GM23338 (cell line): ENCODE measurements around the gene M1AP. TPM values are rescaled to one million over a fixed set of nuclear protein-coding genes. Genes with fewer than 3 reads are reported as not detected.

ENCODE experiments used
- ATAC-seq: fragments of 200-7000 bp; cut with Tn5 transposase; 3 replicates; pipeline ENCODE4 v1.9.1; 2020
- DNase-seq: peaks from one replicate; pipeline ENCODE4 v3.0.0-alpha.2; 2015; ENCODE audit warnings: low spot score
- H2AFZ ChIP-seq: fragments of 200-600 bp; sonication (generic); 2 replicates; pipeline ENCODE4 v1.8.0; 2016; ENCODE audit warnings: antibody characterized with exemption, mild to moderate bottlenecking, moderate library complexity
- H3F3A ChIP-seq: fragments of 200-600 bp; sonication (generic); replicated peaks from 2 replicates; pipeline ENCODE4 v1.8.0; 2017; ENCODE audit warnings: antibody characterized with exemption, mixed run types, low read depth
- H3K27ac ChIP-seq: fragments of 200-600 bp; sonication (generic); 2 replicates; pipeline ENCODE4 v1.6.1; 2016; ENCODE audit warnings: low read depth
- H3K27me3 ChIP-seq: fragments of 200-600 bp; sonication (generic); 2 replicates; pipeline ENCODE4 v1.8.0; 2016; ENCODE audit warnings: mild to moderate bottlenecking, mixed run types, moderate library complexity; ENCODE audit not compliant: insufficient read depth
- H3K36me3 ChIP-seq: fragments of 200-600 bp; sonication (generic); 2 replicates; pipeline ENCODE4 v1.8.0; 2016; ENCODE audit warnings: mild to moderate bottlenecking; ENCODE audit not compliant: insufficient read depth
- H3K4me1 ChIP-seq: fragments of 200-600 bp; sonication (generic); 2 replicates; pipeline ENCODE4 v1.8.0; 2016; ENCODE audit warnings: mild to moderate bottlenecking, moderate library complexity; ENCODE audit not compliant: insufficient read depth
- H3K4me2 ChIP-seq: fragments of 200-600 bp; sonication (generic); 2 replicates; pipeline ENCODE4 v1.7.1; 2017; ENCODE audit warnings: mixed run types
- H3K4me3 ChIP-seq: fragments of 200-600 bp; sonication (generic); 2 replicates; pipeline ENCODE4 v1.6.1; 2016; ENCODE audit warnings: mixed run types
- H3K79me2 ChIP-seq: fragments of 200-600 bp; sonication (generic); replicated peaks from 2 replicates; pipeline ENCODE4 v1.8.0; 2017; ENCODE audit warnings: mild to moderate bottlenecking; ENCODE audit not compliant: insufficient read depth
- H3K9me2 ChIP-seq: fragments of 200-600 bp; sonication (generic); 2 replicates; pipeline ENCODE4 v1.8.0; 2017; ENCODE audit not compliant: insufficient read depth
- H4K20me1 ChIP-seq: fragments of 200-600 bp; sonication (generic); replicated peaks from 2 replicates; pipeline ENCODE4 v1.8.0; 2017; ENCODE audit warnings: mild to moderate bottlenecking; ENCODE audit not compliant: insufficient read depth
- H3K27ac Mint-ChIP-seq: 2 replicates; pipeline ENCODE4 v1.8.0; 2020; ENCODE audit warnings: inconsistent platforms, mild to moderate bottlenecking, moderate library complexity, mixed read lengths
- H3K27me3 Mint-ChIP-seq: 3 replicates; pipeline ENCODE4 v1.8.0; 2022; ENCODE audit warnings: low read depth, mild to moderate bottlenecking, moderate library complexity, mixed read lengths, inconsistent platforms; ENCODE audit not compliant: insufficient read depth, poor library complexity
- H3K36me3 Mint-ChIP-seq: 3 replicates; pipeline ENCODE4 v1.8.0; 2021; ENCODE audit warnings: low read depth, mild to moderate bottlenecking, inconsistent platforms, moderate library complexity, mixed read lengths
- H3K4me1 Mint-ChIP-seq: 3 replicates; pipeline ENCODE4 v1.8.0; 2020; ENCODE audit warnings: mild to moderate bottlenecking, inconsistent platforms, mixed read lengths
- H3K4me3 Mint-ChIP-seq: 3 replicates; pipeline ENCODE4 v1.8.0; 2021; ENCODE audit warnings: moderate library complexity, mild to moderate bottlenecking, inconsistent platforms, mixed read lengths
- H3K9me3 Mint-ChIP-seq: 3 replicates; pipeline ENCODE4 v1.8.0; 2020; ENCODE audit warnings: moderate library complexity, mild to moderate bottlenecking, inconsistent platforms, mixed read lengths
- CTCF ChIP-seq, 2 experiments: fragments of 200-600 bp in 1 of 2; sonication (generic) in 1 of 2; conservative IDR thresholded peaks; 2 replicates each; pipeline versions ENCODE4 v1.5.1 to v1.6.1; 2016 to 2017; ENCODE audit warnings: antibody characterized with exemption in 2 of 2, low read depth in 2 of 2, mild to moderate bottlenecking in 2 of 2, moderate library complexity in 1 of 2
- polyA plus RNA-seq: library from polyadenylated mRNA; unstranded; fragments of >200 nt; fragmentation: Nextera tagmentation; extraction: Ambion mirVana; gene quantifications from 2 replicates; pipeline ENCODE4 v1.2.1, GENCODE V29; 2016
- total RNA-seq: library from RNA; depleted of rRNA; stranded (reverse); fragments of >200 nt; shearing (Covaris generic); gene quantifications from 2 replicates; pipeline ENCODE4 v1.2.3, GENCODE V29; 2014
- TF ChIP-seq, protein P1 (sequence below): IDR thresholded peaks from 2 replicates; pipeline ENCODE4 v1.6.1; 2016; ENCODE audit warnings: antibody characterized with exemption
- TF ChIP-seq, protein P2 (sequence below): IDR thresholded peaks from one replicate; pipeline ENCODE4 v1.6.1; 2018; ENCODE audit warnings: antibody characterized with exemption; ENCODE audit not compliant: unreplicated experiment

Gene M1AP
- total and polyA plus RNA-seq, 2 experiments from 2014 or later: 5.1 to 12.1 TPM

GRCh38 chr2:74528600-74529356 is 119.4 kb downstream of the M1AP start:
- DNase-seq: no peak

More at GRCh38 chr2:74528600-74529356, 119.4 kb downstream of the M1AP start:
- no peaks in the 10 kb centered on the region for H3K9me3 Mint-ChIP-seq
- peak; percentile 6 for ATAC-seq
- no peaks in the 10 kb centered on the region for H3K9me2 ChIP-seq
- peaks cover 9% of the 10 kb centered on the region; the same call in 1 of the 2 replicates for H4K20me1 ChIP-seq
- H3K4me1 ChIP-seq: peaks cover 7% of the 10 kb centered on the region; the same call in 1 of the 2 replicates
- peaks cover 18% of the 10 kb centered on the region for H3K27me3 Mint-ChIP-seq
- H3K4me2 ChIP-seq: peak overlapping the region; percentile 98
- 0 out of 4 replicates have a peak, but pooled peaks of 1 of the 2 experiments have one; percentile 6 for TF ChIP-seq CTCF (conservative IDR thresholded peaks at IDR 0.05; ENCODE audit: low read depth in 2 of 2)
- TF ChIP-seq, protein P1, sequence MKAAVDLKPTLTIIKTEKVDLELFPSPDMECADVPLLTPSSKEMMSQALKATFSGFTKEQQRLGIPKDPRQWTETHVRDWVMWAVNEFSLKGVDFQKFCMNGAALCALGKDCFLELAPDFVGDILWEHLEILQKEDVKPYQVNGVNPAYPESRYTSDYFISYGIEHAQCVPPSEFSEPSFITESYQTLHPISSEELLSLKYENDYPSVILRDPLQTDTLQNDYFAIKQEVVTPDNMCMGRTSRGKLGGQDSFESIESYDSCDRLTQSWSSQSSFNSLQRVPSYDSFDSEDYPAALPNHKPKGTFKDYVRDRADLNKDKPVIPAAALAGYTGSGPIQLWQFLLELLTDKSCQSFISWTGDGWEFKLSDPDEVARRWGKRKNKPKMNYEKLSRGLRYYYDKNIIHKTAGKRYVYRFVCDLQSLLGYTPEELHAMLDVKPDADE: no peak
- TF ChIP-seq, protein P2, sequence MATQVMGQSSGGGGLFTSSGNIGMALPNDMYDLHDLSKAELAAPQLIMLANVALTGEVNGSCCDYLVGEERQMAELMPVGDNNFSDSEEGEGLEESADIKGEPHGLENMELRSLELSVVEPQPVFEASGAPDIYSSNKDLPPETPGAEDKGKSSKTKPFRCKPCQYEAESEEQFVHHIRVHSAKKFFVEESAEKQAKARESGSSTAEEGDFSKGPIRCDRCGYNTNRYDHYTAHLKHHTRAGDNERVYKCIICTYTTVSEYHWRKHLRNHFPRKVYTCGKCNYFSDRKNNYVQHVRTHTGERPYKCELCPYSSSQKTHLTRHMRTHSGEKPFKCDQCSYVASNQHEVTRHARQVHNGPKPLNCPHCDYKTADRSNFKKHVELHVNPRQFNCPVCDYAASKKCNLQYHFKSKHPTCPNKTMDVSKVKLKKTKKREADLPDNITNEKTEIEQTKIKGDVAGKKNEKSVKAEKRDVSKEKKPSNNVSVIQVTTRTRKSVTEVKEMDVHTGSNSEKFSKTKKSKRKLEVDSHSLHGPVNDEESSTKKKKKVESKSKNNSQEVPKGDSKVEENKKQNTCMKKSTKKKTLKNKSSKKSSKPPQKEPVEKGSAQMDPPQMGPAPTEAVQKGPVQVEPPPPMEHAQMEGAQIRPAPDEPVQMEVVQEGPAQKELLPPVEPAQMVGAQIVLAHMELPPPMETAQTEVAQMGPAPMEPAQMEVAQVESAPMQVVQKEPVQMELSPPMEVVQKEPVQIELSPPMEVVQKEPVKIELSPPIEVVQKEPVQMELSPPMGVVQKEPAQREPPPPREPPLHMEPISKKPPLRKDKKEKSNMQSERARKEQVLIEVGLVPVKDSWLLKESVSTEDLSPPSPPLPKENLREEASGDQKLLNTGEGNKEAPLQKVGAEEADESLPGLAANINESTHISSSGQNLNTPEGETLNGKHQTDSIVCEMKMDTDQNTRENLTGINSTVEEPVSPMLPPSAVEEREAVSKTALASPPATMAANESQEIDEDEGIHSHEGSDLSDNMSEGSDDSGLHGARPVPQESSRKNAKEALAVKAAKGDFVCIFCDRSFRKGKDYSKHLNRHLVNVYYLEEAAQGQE: no peak
- peaks cover 19% of the 10 kb centered on the region for H3K4me1 Mint-ChIP-seq
- H2AFZ ChIP-seq: peak overlapping the region; percentile 94; the same call in 1 of the 2 replicates
- H3K36me3 ChIP-seq: peaks cover 11% of the 10 kb centered on the region
- H3K4me3 ChIP-seq: peak overlapping the region; percentile 100
- H3F3A ChIP-seq: 0 out of 2 replicates have a peak, but pooled peaks cover 12% of the 10 kb centered on the region
- peaks cover 18% of the 10 kb centered on the region for H3K79me2 ChIP-seq
- no peaks in the 10 kb centered on the region for H3K27me3 ChIP-seq
- peaks cover 52% of the 10 kb centered on the region for H3K36me3 Mint-ChIP-seq
- peak overlapping the region; percentile 100 for H3K4me3 Mint-ChIP-seq
- peak overlapping the region; percentile 83; the same call in 1 of the 2 replicates for H3K27ac ChIP-seq
- peak overlapping the region; percentile 97 for H3K27ac Mint-ChIP-seq
